ENCODE results near the gene FOXP1. TPM values are rescaled to one million over a fixed set of nuclear protein-coding genes. Genes with fewer than 3 reads are reported as not detected.

FOXP1 gene
- total RNA-seq, 1 donor from 2014 or later: 195 TPM

DNA sequence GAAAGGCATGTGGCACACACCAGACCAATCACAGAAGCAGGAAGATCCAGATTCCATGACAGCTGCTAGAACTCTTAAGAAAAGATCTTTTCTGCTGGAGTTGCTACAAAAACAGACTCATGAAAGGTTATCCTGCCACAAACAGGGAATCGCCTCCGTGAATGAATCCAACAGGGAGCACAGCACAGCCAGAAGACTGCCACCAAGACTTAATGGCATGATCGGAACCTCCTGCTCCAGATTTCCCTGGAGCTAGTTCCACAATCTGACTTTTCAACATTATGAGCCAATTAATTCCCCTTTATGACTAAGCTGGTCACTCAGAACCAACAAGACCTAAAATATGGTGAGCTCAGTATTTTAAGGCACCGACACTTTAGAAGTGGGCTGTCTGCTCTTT is 232.5 kb downstream of the FOXP1 start:
- Mint-ChIP-seq H3K27ac (ENCODE audit: unreplicated experiment) (no peak overlapping the region), H3K36me3 (ENCODE audit: unreplicated experiment) (peaks cover 8% of the 10 kb centered on the region), H3K9me3 (ENCODE audit: unreplicated experiment) (no peaks in the 10 kb centered on the region), H3K27me3 (ENCODE audit: unreplicated experiment) (no peaks in the 10 kb centered on the region), H3K4me3 (ENCODE audit: unreplicated experiment) (no peak overlapping the region), H3K4me1 (ENCODE audit: unreplicated experiment) (peaks cover 16% of the 10 kb centered on the region)
- no peak for DNase-seq (ENCODE audit: extremely low spot score, unreplicated experiment)
- TF ChIP-seq, protein P1, sequence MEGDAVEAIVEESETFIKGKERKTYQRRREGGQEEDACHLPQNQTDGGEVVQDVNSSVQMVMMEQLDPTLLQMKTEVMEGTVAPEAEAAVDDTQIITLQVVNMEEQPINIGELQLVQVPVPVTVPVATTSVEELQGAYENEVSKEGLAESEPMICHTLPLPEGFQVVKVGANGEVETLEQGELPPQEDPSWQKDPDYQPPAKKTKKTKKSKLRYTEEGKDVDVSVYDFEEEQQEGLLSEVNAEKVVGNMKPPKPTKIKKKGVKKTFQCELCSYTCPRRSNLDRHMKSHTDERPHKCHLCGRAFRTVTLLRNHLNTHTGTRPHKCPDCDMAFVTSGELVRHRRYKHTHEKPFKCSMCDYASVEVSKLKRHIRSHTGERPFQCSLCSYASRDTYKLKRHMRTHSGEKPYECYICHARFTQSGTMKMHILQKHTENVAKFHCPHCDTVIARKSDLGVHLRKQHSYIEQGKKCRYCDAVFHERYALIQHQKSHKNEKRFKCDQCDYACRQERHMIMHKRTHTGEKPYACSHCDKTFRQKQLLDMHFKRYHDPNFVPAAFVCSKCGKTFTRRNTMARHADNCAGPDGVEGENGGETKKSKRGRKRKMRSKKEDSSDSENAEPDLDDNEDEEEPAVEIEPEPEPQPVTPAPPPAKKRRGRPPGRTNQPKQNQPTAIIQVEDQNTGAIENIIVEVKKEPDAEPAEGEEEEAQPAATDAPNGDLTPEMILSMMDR (IDR thresholded peaks at IDR 0.05): no peak

DNA sequence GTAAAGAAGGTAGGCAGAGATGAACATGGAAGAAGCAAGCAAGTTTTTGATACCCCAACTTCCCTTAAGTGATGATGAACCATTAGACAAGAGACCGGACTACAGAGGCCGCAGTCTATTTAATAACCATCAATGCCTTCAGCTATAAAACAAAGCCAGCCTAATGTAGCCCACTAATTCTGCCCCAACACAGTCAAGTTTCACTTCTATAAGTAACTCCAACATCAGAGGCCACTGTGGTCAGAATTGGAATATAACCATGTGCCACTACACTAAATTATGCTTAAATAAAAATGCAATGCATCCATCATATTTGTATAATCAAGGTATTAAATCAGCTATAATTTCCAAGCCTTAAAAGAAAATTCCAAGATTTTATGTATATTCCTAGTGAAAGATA is 234.7 kb downstream of the FOXP1 start:
- peaks cover 3% of the 10 kb centered on the region for H3K36me3 Mint-ChIP-seq (ENCODE audit: unreplicated experiment)
- no peak overlapping the region for H3K4me3 Mint-ChIP-seq (ENCODE audit: unreplicated experiment)
- no peak overlapping the region for H3K27ac Mint-ChIP-seq (ENCODE audit: unreplicated experiment)
- DNase-seq (ENCODE audit: extremely low spot score, unreplicated experiment): no peak
- TF ChIP-seq, protein P1 (IDR thresholded peaks at IDR 0.05): no peak
- peaks cover 29% of the 10 kb centered on the region for H3K4me1 Mint-ChIP-seq (ENCODE audit: unreplicated experiment)
- H3K27me3 Mint-ChIP-seq (ENCODE audit: unreplicated experiment): no peaks in the 10 kb centered on the region
- no peaks in the 10 kb centered on the region for H3K9me3 Mint-ChIP-seq (ENCODE audit: unreplicated experiment)

DNA sequence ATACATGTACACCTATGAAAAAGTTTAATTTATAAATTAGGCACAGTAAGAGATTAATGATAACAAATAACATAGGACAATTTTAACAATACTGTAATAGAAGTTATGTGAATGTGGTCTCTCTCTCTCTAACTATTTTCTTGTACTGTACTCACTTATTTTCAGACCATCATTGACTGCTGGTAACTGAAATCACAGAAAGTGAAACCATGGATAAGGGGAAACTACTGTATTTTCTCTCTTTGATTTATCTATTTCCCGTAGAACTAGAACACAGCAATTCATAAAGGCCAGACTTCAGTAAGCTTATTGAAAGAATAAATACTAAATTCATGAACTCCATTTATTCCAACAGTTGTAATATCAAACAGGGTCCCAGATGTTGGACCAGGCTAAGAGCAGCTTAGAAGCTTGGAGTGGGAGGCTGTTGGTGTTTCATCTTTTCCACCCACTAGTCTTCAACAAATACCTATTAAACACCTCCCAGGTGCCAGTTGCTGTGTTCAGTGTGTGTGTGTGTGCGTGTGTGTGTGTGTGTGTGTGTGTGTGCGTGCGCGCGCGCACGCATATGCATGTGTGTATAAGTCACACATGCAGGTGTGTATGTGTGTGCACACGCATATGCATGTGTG is 235.4 kb downstream of the FOXP1 start:
- Mint-ChIP-seq H3K9me3 (ENCODE audit: unreplicated experiment) (no peaks in the 10 kb centered on the region), H3K27ac (ENCODE audit: unreplicated experiment) (no peak overlapping the region), H3K27me3 (ENCODE audit: unreplicated experiment) (no peaks in the 10 kb centered on the region), H3K4me1 (ENCODE audit: unreplicated experiment) (peaks cover 29% of the 10 kb centered on the region), H3K4me3 (ENCODE audit: unreplicated experiment) (no peak overlapping the region), H3K36me3 (ENCODE audit: unreplicated experiment) (peaks cover 3% of the 10 kb centered on the region)
- TF ChIP-seq, protein P1 (IDR thresholded peaks at IDR 0.05): no peak
- DNase-seq (ENCODE audit: extremely low spot score, unreplicated experiment): no peak

DNA sequence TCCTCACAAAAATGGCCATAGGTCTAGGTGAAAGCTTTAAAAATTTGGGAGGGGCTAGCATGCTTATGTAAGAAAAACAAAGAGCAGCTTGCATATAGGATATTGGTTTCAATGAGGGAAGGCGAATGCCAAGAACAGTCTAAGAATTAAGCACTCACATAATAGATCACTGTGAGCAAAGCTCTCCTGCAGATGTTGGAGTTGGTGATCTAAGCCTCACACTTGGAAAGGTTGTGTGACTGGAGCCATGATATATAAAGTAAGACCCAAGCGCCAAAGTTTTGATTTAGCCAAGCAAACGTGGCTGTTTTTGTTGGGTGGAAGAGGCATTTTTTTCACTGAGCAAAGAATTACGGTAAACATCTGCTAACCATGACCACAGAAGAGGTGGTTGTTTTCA is 237.5 kb downstream of the FOXP1 start:
- Mint-ChIP-seq H3K27me3 (ENCODE audit: unreplicated experiment) (no peaks in the 10 kb centered on the region), H3K36me3 (ENCODE audit: unreplicated experiment) (peaks cover 5% of the 10 kb centered on the region), H3K27ac (ENCODE audit: unreplicated experiment) (peak overlapping the region; percentile 85), H3K9me3 (ENCODE audit: unreplicated experiment) (peaks cover 2% of the 10 kb centered on the region), H3K4me3 (ENCODE audit: unreplicated experiment) (no peak overlapping the region), H3K4me1 (ENCODE audit: unreplicated experiment) (peaks cover 31% of the 10 kb centered on the region)
- DNase-seq (ENCODE audit: extremely low spot score, unreplicated experiment): no peak
- TF ChIP-seq, protein P1 (IDR thresholded peaks at IDR 0.05): no peak

DNA sequence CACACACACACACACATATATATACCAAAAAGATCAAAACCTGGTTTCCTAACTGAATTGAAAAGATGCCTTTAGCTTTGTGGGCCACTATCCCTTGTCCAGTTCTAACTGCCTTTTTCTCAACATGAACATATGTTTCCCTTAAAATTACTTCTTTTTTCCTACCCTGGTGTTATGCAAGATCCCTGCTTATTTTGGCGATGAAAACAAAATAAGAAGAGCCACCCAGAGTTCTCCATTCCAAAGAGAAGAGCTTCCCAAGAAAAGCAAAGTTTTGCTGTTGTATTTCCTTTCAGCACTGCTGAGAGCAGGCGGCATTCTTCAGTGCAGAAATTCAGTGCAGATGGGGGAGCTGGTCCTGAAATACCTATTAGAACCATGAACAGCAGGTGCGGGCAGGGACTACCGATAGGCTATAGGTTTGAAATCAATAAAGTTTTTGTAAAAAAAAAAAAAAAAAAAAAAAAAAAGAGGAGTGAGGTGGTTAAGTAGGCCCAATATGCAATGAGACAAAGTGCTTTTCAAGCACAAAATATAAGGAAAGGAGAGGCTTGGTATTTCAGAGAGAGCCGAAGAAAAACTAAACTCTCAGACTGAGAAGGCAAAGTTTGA is 238.0 kb downstream of the FOXP1 start:
- TF ChIP-seq, protein P1 (IDR thresholded peaks at IDR 0.05): no peak
- Mint-ChIP-seq H3K9me3 (ENCODE audit: unreplicated experiment) (peaks cover 7% of the 10 kb centered on the region), H3K36me3 (ENCODE audit: unreplicated experiment) (peaks cover 10% of the 10 kb centered on the region), H3K4me3 (ENCODE audit: unreplicated experiment) (no peak overlapping the region), H3K27ac (ENCODE audit: unreplicated experiment) (peak overlapping the region; percentile 85), H3K4me1 (ENCODE audit: unreplicated experiment) (peaks cover 31% of the 10 kb centered on the region), H3K27me3 (ENCODE audit: unreplicated experiment) (no peaks in the 10 kb centered on the region)
- no peak for DNase-seq (ENCODE audit: extremely low spot score, unreplicated experiment)
